H1 (cell line): ENCODE measurements around the gene PRKAB1. TPM values are rescaled to one million over a fixed set of nuclear protein-coding genes. Genes with fewer than 3 reads are reported as not detected.
"Not testable (repeated sequence)": the region's sequence is repeated elsewhere in the genome, so short reads cannot be mapped to it uniquely, and the experiment has no call there.

Experiments used
- CTCF ChIA-PET: fragments of 300-600 bp; sonication (Branson Sonifier 250); formaldehyde crosslinking; loops from one replicate; lab custom pipeline; 2021; ENCODE audit not compliant: partially characterized antibody; lab: Charles Lee
- POLR2A ChIA-PET: fragments of 300-600 bp; sonication (Branson Sonifier 250); formaldehyde crosslinking; loops from one replicate; lab custom pipeline; 2021; ENCODE audit warnings: inconsistent platforms; ENCODE audit not compliant: partially characterized antibody; lab: Charles Lee
- DNase-seq, 2 experiments: peaks; one replicate each; pipeline versions ENCODE4 v3.0.0 to v3.0.0-alpha.2; 2010 to 2022; ENCODE audit warnings: low spot score in 2 of 2, low read depth in 1 of 2, mixed read lengths in 1 of 2
- FAIRE-seq: peaks from 2 replicates; lab custom pipeline; 2011; peaks lifted over from hg19 to GRCh38; lab: Jason Lieb, UNC
- H2AFZ ChIP-seq: 2 replicates; pipeline ENCODE4 v1.8.1; 2012; ENCODE audit warnings: low read length, inconsistent platforms
- H2AK5ac ChIP-seq: 2 replicates; pipeline ENCODE4 v1.6.1; 2013; ENCODE audit warnings: low read depth, low read length
- H2BK120ac ChIP-seq: replicated peaks from 2 replicates; pipeline ENCODE3; 2013; ENCODE audit warnings: low read depth, low read length, inconsistent platforms
- H2BK12ac ChIP-seq: 2 replicates; pipeline ENCODE4 v1.6.1; 2013; ENCODE audit warnings: low read depth, low read length
- H2BK15ac ChIP-seq: 2 replicates; pipeline ENCODE4 v1.6.1; 2013; ENCODE audit warnings: low read length
- H2BK20ac ChIP-seq: 2 replicates; pipeline ENCODE4 v1.6.1; 2013; ENCODE audit warnings: low read length
- H2BK5ac ChIP-seq: 2 replicates; pipeline ENCODE4 v1.6.1; 2013; ENCODE audit warnings: low read depth, low read length
- H3K14ac ChIP-seq: 2 replicates; pipeline ENCODE4 v1.6.1; 2013; ENCODE audit warnings: inconsistent platforms; ENCODE audit not compliant: insufficient read length
- H3K18ac ChIP-seq: 2 replicates; pipeline ENCODE4 v1.6.1; 2013; ENCODE audit warnings: low read length; ENCODE audit errors: extremely low read depth
- H3K23ac ChIP-seq: 2 replicates; pipeline ENCODE4 v1.6.1; 2013; ENCODE audit warnings: inconsistent platforms; ENCODE audit not compliant: insufficient read length
- H3K23me2 ChIP-seq: 2 replicates; pipeline ENCODE4 v1.6.1; 2013; ENCODE audit warnings: low read depth, low read length
- H3K27ac ChIP-seq: 2 replicates; pipeline ENCODE4 v1.6.1; 2011; ENCODE audit warnings: low read depth, low read length, inconsistent platforms
- H3K27me3 ChIP-seq, 4 experiments: replicated peaks in 1 of 4; 1 replicate in 1 of 4; 2 replicates in 3 of 4; pipeline versions ENCODE4 v1.6.1 to v1.8.1; 2011 to 2013; ENCODE audit warnings: low read length in 3 of 4, mild to moderate bottlenecking in 3 of 4, inconsistent platforms in 2 of 4, mixed read lengths in 2 of 4, moderate library complexity in 1 of 4; ENCODE audit not compliant: control insufficient read depth in 3 of 4, insufficient read depth in 3 of 4; ENCODE audit errors: extremely low read depth in 1 of 4
- H3K36me3 ChIP-seq, 4 experiments: 2 replicates each; pipeline versions ENCODE4 v1.6.1 to v1.8.1; 2011 to 2013; ENCODE audit warnings: mild to moderate bottlenecking in 4 of 4, low read length in 3 of 4, moderate library complexity in 2 of 4, control low read depth in 1 of 4, inconsistent platforms in 1 of 4; ENCODE audit not compliant: insufficient read depth in 4 of 4, control insufficient read depth in 2 of 4
- H3K4ac ChIP-seq: replicated peaks from 2 replicates; pipeline ENCODE3; 2013; ENCODE audit warnings: low read length, low read depth, mixed read lengths, inconsistent platforms; ENCODE audit not compliant: insufficient read length
- H3K4me1 ChIP-seq, 4 experiments: replicated peaks in 1 of 4; 1 replicate in 1 of 4; 2 replicates in 3 of 4; pipeline versions ENCODE4 v1.6.1 to v1.8.1; 2011 to 2013; ENCODE audit warnings: low read length in 3 of 4, inconsistent platforms in 2 of 4, mixed read lengths in 1 of 4; ENCODE audit not compliant: insufficient read depth in 4 of 4, control insufficient read depth in 3 of 4
- H3K4me2 ChIP-seq, 2 experiments: 2 replicates each; pipeline versions ENCODE4 v1.6.1 to v1.8.1; 2011 to 2013; ENCODE audit warnings: low read depth in 2 of 2, low read length in 2 of 2, control low read depth in 1 of 2, inconsistent platforms in 1 of 2, mild to moderate bottlenecking in 1 of 2; ENCODE audit not compliant: insufficient read depth in 1 of 2
- H3K4me3 ChIP-seq, 4 experiments: fragments of 200-600, 300-600 bp in 1 of 4; sonication (generic), shearing (Covaris generic), sonication (Bioruptor Twin) in 1 of 4; 2 replicates each; pipeline versions ENCODE4 v1.5.1 to v1.8.1; 2011 to 2016; ENCODE audit warnings: low read length in 4 of 4, low read depth in 3 of 4, control low read depth in 2 of 4, inconsistent platforms in 2 of 4, mild to moderate bottlenecking in 2 of 4, mixed read lengths in 1 of 4, moderate library complexity in 1 of 4; ENCODE audit not compliant: insufficient read depth in 2 of 4; ENCODE audit errors: extremely low read depth in 1 of 4
- H3K56ac ChIP-seq: replicated peaks from 2 replicates; pipeline ENCODE3; 2013; ENCODE audit warnings: low read depth, mild to moderate bottlenecking, mixed read lengths, low read length, inconsistent platforms; ENCODE audit not compliant: insufficient read length
- H3K79me1 ChIP-seq: 2 replicates; pipeline ENCODE4 v1.6.1; 2013; ENCODE audit warnings: low read depth, low read length, control low read depth
- H3K79me2 ChIP-seq, 2 experiments: 2 replicates each; pipeline versions ENCODE4 v1.6.1 to v1.8.1; 2012 to 2013; ENCODE audit warnings: low read length in 2 of 2, mild to moderate bottlenecking in 2 of 2, inconsistent platforms in 1 of 2; ENCODE audit not compliant: insufficient read depth in 2 of 2, control insufficient read depth in 1 of 2
- H3K9ac ChIP-seq, 4 experiments: replicated peaks in 1 of 4; 1 replicate in 1 of 4; 2 replicates in 3 of 4; pipeline versions ENCODE4 v1.6.1 to v1.8.1; 2011 to 2013; ENCODE audit warnings: low read depth in 3 of 4, low read length in 3 of 4, control low read depth in 2 of 4, mild to moderate bottlenecking in 2 of 4, moderate library complexity in 2 of 4, inconsistent platforms in 1 of 4; ENCODE audit errors: extremely low read depth in 1 of 4
- H3K9me3 ChIP-seq, 2 experiments: 2 replicates each; pipeline versions ENCODE4 v1.6.1 to v1.8.1; 2012 to 2013; ENCODE audit warnings: mild to moderate bottlenecking in 2 of 2, moderate library complexity in 2 of 2, control low read depth in 1 of 2, inconsistent platforms in 1 of 2, low read depth in 1 of 2, low read length in 1 of 2, mixed read lengths in 1 of 2; ENCODE audit not compliant: insufficient read depth in 2 of 2
- H4K20me1 ChIP-seq, 2 experiments: replicated peaks in 1 of 2; 2 replicates each; pipeline versions ENCODE3 to v1.8.1; 2011 to 2013; ENCODE audit warnings: inconsistent platforms in 2 of 2, low read length in 2 of 2, mild to moderate bottlenecking in 1 of 2; ENCODE audit not compliant: insufficient read depth in 2 of 2, control insufficient read depth in 1 of 2
- H4K5ac ChIP-seq: 2 replicates; pipeline ENCODE4 v1.6.1; 2013; ENCODE audit warnings: low read length, low read depth, mixed read lengths, inconsistent platforms; ENCODE audit not compliant: insufficient read length
- H4K8ac ChIP-seq: 2 replicates; pipeline ENCODE4 v1.8.0; 2013; ENCODE audit warnings: mild to moderate bottlenecking, moderate library complexity, low read length, inconsistent platforms; ENCODE audit not compliant: insufficient read depth; ENCODE audit errors: extremely low read depth
- H4K91ac ChIP-seq: replicated peaks from 2 replicates; pipeline ENCODE3; 2013; ENCODE audit warnings: low read length, mixed read lengths, inconsistent platforms; ENCODE audit not compliant: insufficient read length
- POLR2A ChIP-seq, 2 experiments: IDR thresholded peaks; 1 replicate in 1 of 2; 2 replicates in 1 of 2; pipeline ENCODE4 v1.6.1; 2011; ENCODE audit warnings: low read depth in 2 of 2, low read length in 2 of 2, mild to moderate bottlenecking in 2 of 2; ENCODE audit errors: control extremely low read depth in 1 of 2
- SAP30 ChIP-seq: fragments of 300-600 bp; sonication (generic); IDR thresholded peaks from 2 replicates; pipeline ENCODE4 v1.7.1; 2012; ENCODE audit warnings: low read length, moderate library complexity, mild to moderate bottlenecking, inconsistent platforms; ENCODE audit not compliant: insufficient read depth, insufficient replicate concordance
- SIN3A ChIP-seq, 2 experiments: IDR thresholded peaks in 1 of 2; conservative IDR thresholded peaks in 1 of 2; 2 replicates each; pipeline ENCODE4 v1.6.1; 2011 to 2012; ENCODE audit warnings: low read length in 2 of 2, improper control_type of control experiment in 1 of 2, low read depth in 1 of 2, mild to moderate bottlenecking in 1 of 2
- WGBS, 2 experiments: shearing (Covaris generic) in 1 of 2; methylation state at CpG; one replicate each; pipeline versions ENCODE4 v1.1.6 to v1.1.7; 2013 to 2015; ENCODE audit warnings: low lambda C conversion rate in 2 of 2, mixed read lengths in 2 of 2, inconsistent platforms in 1 of 2, low coverage in 1 of 2, missing lambda C conversion rate in 1 of 2; ENCODE audit not compliant: insufficient replicate concordance in 2 of 2, insufficient coverage in 1 of 2, insufficient read length in 1 of 2; ENCODE audit errors: extremely low coverage in 1 of 2, missing lambda C conversion rate in 1 of 2; 5-methylcytosine and 5-hydroxymethylcytosine counted together
- polyA plus RNA-seq, 7 experiments: library from polyadenylated mRNA; depleted of rRNA in 3 of 7; stranded (reverse) in 5 of 7; unstranded in 2 of 7; fragments of >200 nt in 5 of 7; fragments of 200-250 nt in 2 of 7; gene quantifications; 1 replicate in 5 of 7; 2 replicates in 1 of 7; 4 replicates in 1 of 7; pipeline versions ENCODE4 v1.2.1 to v1.2.3, GENCODE V29; 2011 to 2013; ENCODE audit warnings: missing spikeins in 2 of 7, mixed read lengths in 2 of 7
- total RNA-seq: library from RNA; stranded (reverse); fragmentation: NEBNext Ultra II Directional; extraction: Animal tissue kit (Norgen Biotek cat#: 25700); gene quantifications from 2 replicates; pipeline ENCODE4 v1.2.1, GENCODE V29; 2021
- TF ChIP-seq, protein P1 (sequence below), 3 experiments: IDR thresholded peaks; 1 replicate in 2 of 3; 2 replicates in 1 of 3; pipeline versions ENCODE4 v1.5.1 to v1.6.1; 2011; ENCODE audit warnings: low read length in 3 of 3, mild to moderate bottlenecking in 3 of 3, inconsistent platforms in 2 of 3, low read depth in 1 of 3, moderate library complexity in 1 of 3; ENCODE audit not compliant: insufficient read depth in 1 of 3; ENCODE audit errors: control extremely low read depth in 1 of 3

The PRKAB1 gene
- total and polyA plus RNA-seq, 2 of the 8 experiments (the other 6 are each of a cell fraction or from before 2014, with no cell fraction given), result 24.0 to 32.1 TPM

DNA sequence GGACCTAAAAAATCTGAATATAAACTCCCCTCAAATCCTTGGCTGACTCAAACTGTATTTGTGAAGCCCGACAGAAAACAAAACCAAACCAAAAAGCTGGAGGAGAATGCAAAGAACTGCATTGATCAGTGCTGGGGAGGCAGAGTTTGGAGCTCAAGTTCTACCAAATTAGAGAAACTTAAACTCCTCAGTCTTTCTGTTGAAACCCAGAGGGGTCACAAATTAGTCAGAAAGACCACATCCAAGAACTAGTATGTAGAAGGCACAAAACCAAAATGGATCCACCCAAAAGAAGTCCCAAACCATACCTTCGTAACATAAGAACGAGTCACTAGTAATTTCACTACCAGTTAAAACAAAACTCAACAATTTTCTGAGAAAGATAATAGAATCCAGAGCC, 15.3 kb upstream of the PRKAB1 start (continued):
- TF ChIP-seq, protein P1, sequence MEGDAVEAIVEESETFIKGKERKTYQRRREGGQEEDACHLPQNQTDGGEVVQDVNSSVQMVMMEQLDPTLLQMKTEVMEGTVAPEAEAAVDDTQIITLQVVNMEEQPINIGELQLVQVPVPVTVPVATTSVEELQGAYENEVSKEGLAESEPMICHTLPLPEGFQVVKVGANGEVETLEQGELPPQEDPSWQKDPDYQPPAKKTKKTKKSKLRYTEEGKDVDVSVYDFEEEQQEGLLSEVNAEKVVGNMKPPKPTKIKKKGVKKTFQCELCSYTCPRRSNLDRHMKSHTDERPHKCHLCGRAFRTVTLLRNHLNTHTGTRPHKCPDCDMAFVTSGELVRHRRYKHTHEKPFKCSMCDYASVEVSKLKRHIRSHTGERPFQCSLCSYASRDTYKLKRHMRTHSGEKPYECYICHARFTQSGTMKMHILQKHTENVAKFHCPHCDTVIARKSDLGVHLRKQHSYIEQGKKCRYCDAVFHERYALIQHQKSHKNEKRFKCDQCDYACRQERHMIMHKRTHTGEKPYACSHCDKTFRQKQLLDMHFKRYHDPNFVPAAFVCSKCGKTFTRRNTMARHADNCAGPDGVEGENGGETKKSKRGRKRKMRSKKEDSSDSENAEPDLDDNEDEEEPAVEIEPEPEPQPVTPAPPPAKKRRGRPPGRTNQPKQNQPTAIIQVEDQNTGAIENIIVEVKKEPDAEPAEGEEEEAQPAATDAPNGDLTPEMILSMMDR (IDR thresholded peaks at IDR 0.05; ENCODE audit: control extremely low read depth in 1 of 3, insufficient read depth in 1 of 3, low read depth in 1 of 3, low read length in 3 of 3), result no peak
- TF ChIP-seq SIN3A (conservative IDR thresholded peaks at IDR 0.05 in 1 of 2, IDR thresholded peaks at IDR 0.05 in 1 of 2; ENCODE audit: low read depth in 1 of 2, low read length in 2 of 2), result no peak
- no peak for TF ChIP-seq SAP30
- no peak for TF ChIP-seq POLR2A (IDR thresholded peaks at IDR 0.05; ENCODE audit: control extremely low read depth in 1 of 2, low read depth in 2 of 2, low read length in 2 of 2)

DNA sequence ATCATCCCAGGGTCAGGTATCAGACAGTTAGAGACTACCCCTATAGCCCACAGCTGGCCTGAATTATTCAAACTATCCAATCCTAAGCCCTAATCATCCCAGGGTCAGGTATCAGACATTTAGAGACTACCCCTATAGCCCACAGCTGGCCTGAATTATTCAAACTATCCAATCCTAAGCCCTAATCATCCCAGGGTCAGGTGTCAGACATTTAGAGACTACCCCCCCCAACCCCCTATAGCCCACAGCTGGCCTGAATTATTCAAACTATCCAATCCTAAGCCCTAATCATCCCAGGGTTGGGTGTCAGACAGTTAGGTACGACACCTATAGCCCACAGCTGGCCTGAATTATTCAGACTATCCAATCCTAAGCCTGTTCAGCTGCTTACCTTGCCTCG, 10.9 kb upstream of the PRKAB1 start:
- H3K4me2 ChIP-seq, H3K27ac ChIP-seq, H3K4me1 ChIP-seq, FAIRE-seq, H3K4me3 ChIP-seq, H3K79me1 ChIP-seq, H3K9ac ChIP-seq, H2BK5ac ChIP-seq, DNase-seq, H3K4ac ChIP-seq, H3K14ac ChIP-seq, H3K36me3 ChIP-seq, H3K56ac ChIP-seq, H4K8ac ChIP-seq, H3K23ac ChIP-seq, H2BK20ac ChIP-seq, H3K18ac ChIP-seq, H3K23me2 ChIP-seq, H2AFZ ChIP-seq, H2BK15ac ChIP-seq, H4K20me1 ChIP-seq, H3K27me3 ChIP-seq, H2AK5ac ChIP-seq, H4K91ac ChIP-seq, H3K79me2 ChIP-seq, H4K5ac ChIP-seq, H2BK120ac ChIP-seq, H2BK12ac ChIP-seq: not testable (repeated sequence)
- peaks cover 5 to 12% of the 10 kb centered on the region in 2 experiments; a peak in 2 of 4 replicates for H3K9me3 ChIP-seq
- CTCF ChIA-PET, result interaction anchor here (1.2 kb wide), 1 partner anchor 9 kb away, joined by 3 read pairs; no protein-coding TSS in a partner anchor
- POLR2A ChIA-PET, result interaction anchor here (2.6 kb wide), 1 partner anchor 11 kb away, joined by 7 read pairs; the partner anchor contains the start of gene PRKAB1
- 82% methylated on average over 2 of the region's 2 CpGs; no CpG with 5 or more reads in 1 of the 2 experiments for WGBS, 2 experiments
